Left lung (tissue), 10 donors: ENCODE measurements around the gene TCERG1L. TPM values are rescaled to one million over a fixed set of nuclear protein-coding genes. Genes with fewer than 3 reads are reported as not detected.

Experiments
- ATAC-seq: fragments of 200-7000 bp; cut with Tn5 transposase; one replicate; pipeline ENCODE4 v1.9.1; 2020; ENCODE audit warnings: moderate library complexity
- DNase-seq, 4 donors: peaks; one replicate each; pipeline ENCODE4 v3.0.0-alpha.2; 2013 to 2020
- H3K27ac ChIP-seq, 2 donors: fragments of 200-600 bp; sonication (generic) in 1 of 2; one replicate each; pipeline versions ENCODE4 v1.5.0 to v1.8.0; 2020 to 2021
- H3K27me3 ChIP-seq, 2 donors: fragments of 200-600 bp; sonication (generic) in 1 of 2; one replicate each; pipeline versions ENCODE4 v1.5.0 to v1.8.0; 2020 to 2021
- H3K36me3 ChIP-seq, 2 donors: fragments of 200-600 bp; sonication (generic) in 1 of 2; one replicate each; pipeline versions ENCODE4 v1.5.0 to v1.8.0; 2020 to 2021
- H3K4me1 ChIP-seq, 2 donors: fragments of 200-600 bp; one replicate each; pipeline ENCODE4 v1.8.0; 2021
- H3K4me3 ChIP-seq, 2 donors: fragments of 200-600 bp; sonication (generic) in 1 of 2; one replicate each; pipeline versions ENCODE4 v1.5.0 to v1.8.0; 2020 to 2021; ENCODE audit warnings: mild to moderate bottlenecking in 1 of 2
- H3K9me3 ChIP-seq, 2 donors: fragments of 200-600 bp; sonication (generic) in 1 of 2; one replicate each; pipeline versions ENCODE4 v1.5.0 to v1.8.0; 2020 to 2021
- intact Hi-C, 2 donors: fragments of 100-400 bp; cut with DNase I; formaldehyde crosslinking; loops; one replicate each; pipeline versions ENCODE4 v1.11.2 to v1.14.2; 2022
- polyA plus RNA-seq, 6 donors: library from polyadenylated mRNA; unstranded; fragments of 120-200 nt; gene quantifications; one replicate each; pipeline ENCODE4 v1.2.1, GENCODE V29; 2013; ENCODE audit not compliant: insufficient read length in 6 of 6
- total RNA-seq, 2 donors: library from RNA; stranded (reverse); fragmentation: NEBNext Ultra II Directional; extraction: Animal tissue kit (Norgen Biotek cat#: 25700); gene quantifications; one replicate each; pipeline ENCODE4 v1.2.1, GENCODE V29; 2021
- TF ChIP-seq, protein P1 (sequence below), 2 donors: fragments of 200-600 bp; sonication (generic) in 1 of 2; IDR thresholded peaks; one replicate each; pipeline versions ENCODE4 v1.5.0 to v1.8.0; 2021; ENCODE audit warnings: antibody characterized with exemption in 2 of 2
- donor health status: DM: no; HTN: yes; CAD: no.
- donor health status: DM: no; HTN: no; CAD: no.

The TCERG1L gene
- total and polyA plus RNA-seq, 8 donors: 0.35 to 0.72 (median 0.48) TPM; not detected in 2

- peak in 1 of 4 donors; percentile 59 for DNase-seq
- intact Hi-C loops: no loop called here
Observed at GRCh38 chr10:131251146-131251541, 60.4 kb downstream of the TCERG1L start.

DNA sequence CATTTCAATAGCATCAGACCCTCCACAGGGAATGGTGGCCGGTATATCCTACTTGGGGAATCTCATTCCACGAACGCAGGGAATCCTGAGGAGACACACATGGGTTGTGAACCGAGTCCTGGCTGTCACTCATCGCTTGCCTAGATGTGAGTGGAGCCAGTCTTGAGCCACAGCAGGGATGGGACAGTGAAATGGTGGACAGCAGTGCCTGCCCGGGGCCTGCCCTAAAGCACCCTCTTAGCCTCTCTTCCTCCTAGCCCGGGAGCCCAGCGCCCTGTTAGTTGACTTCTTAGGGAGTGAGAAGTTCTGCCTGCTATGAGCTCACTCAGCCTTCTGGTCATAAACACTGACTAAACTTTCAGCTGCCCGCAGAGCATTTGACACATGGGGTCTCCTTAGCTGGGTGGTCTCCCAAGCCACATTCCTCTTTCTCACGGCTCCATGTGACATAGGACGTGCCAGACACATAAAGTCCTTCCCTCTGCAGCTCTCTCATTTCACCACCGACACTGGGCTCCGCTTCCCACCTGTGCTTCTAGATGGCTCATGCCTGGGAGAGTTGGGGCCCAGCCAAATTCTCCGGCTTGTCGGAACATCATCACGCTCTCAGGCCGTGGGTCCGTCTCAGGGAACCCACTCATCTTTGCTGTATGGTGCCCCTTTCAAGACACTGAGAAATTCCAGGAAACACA is 60.9 kb downstream of the TCERG1L start:
- Histone ChIP-seq H3K27me3 (peaks cover 4 to 83% of the 10 kb centered on the region in 2 donors), H3K4me1 (no peaks in the 10 kb centered on the region), H3K27ac (no peak overlapping the region), H3K4me3 (no peak overlapping the region), H3K36me3 (no peaks in the 10 kb centered on the region), H3K9me3 (no peaks in the 10 kb centered on the region)
- TF ChIP-seq, protein P1, sequence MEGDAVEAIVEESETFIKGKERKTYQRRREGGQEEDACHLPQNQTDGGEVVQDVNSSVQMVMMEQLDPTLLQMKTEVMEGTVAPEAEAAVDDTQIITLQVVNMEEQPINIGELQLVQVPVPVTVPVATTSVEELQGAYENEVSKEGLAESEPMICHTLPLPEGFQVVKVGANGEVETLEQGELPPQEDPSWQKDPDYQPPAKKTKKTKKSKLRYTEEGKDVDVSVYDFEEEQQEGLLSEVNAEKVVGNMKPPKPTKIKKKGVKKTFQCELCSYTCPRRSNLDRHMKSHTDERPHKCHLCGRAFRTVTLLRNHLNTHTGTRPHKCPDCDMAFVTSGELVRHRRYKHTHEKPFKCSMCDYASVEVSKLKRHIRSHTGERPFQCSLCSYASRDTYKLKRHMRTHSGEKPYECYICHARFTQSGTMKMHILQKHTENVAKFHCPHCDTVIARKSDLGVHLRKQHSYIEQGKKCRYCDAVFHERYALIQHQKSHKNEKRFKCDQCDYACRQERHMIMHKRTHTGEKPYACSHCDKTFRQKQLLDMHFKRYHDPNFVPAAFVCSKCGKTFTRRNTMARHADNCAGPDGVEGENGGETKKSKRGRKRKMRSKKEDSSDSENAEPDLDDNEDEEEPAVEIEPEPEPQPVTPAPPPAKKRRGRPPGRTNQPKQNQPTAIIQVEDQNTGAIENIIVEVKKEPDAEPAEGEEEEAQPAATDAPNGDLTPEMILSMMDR (IDR thresholded peaks at IDR 0.05): no peak
- DNase-seq (peak in 1 of 4 donors; percentile 36), ATAC-seq (no peak)
- intact Hi-C loops: no loop called here

More at GRCh38 chr10:131251146-131251541, 60.4 kb downstream of the TCERG1L start:
- ATAC-seq: no peak
- TF ChIP-seq, protein P1 (IDR thresholded peaks at IDR 0.05): no peak
- Histone ChIP-seq H3K4me3 (no peak overlapping the region), H3K27ac (no peak overlapping the region), H3K36me3 (no peaks in the 10 kb centered on the region), H3K27me3 (peaks cover 4 to 77% of the 10 kb centered on the region in 2 donors), H3K4me1 (no peaks in the 10 kb centered on the region), H3K9me3 (no peaks in the 10 kb centered on the region)

- H3K9me3 ChIP-seq: no peaks in the 10 kb centered on the region
- ATAC-seq: no peak
- H3K4me3 ChIP-seq: no peak overlapping the region
- intact Hi-C loops: no loop called here
- DNase-seq: peak in 1 of 4 donors; percentile 69
- TF ChIP-seq, protein P1 (IDR thresholded peaks at IDR 0.05): no peak
- peaks cover 4 to 88% of the 10 kb centered on the region in 2 donors for H3K27me3 ChIP-seq
- H3K4me1 ChIP-seq: no peaks in the 10 kb centered on the region
- H3K27ac ChIP-seq: no peak overlapping the region
- no peaks in the 10 kb centered on the region for H3K36me3 ChIP-seq
Observed at GRCh38 chr10:131249955-131250344, 61.6 kb downstream of the TCERG1L start.

GRCh38 chr10:131249238-131249954 is 62.1 kb downstream of the TCERG1L start:
- Histone ChIP-seq H3K27ac (no peak overlapping the region), H3K36me3 (no peaks in the 10 kb centered on the region), H3K27me3 (peaks cover 4 to 94% of the 10 kb centered on the region in 2 donors), H3K9me3 (no peaks in the 10 kb centered on the region), H3K4me1 (no peaks in the 10 kb centered on the region), H3K4me3 (no peak overlapping the region)
- intact Hi-C loops: no loop called here
- no peak for ATAC-seq
- peak in 1 of 4 donors; percentile 46 for DNase-seq
- TF ChIP-seq, protein P1 (IDR thresholded peaks at IDR 0.05): no peak
